ENCODE data around the gene ALKBH3. TPM values are rescaled to one million over a fixed set of nuclear protein-coding genes. Genes with fewer than 3 reads are reported as not detected.

The ALKBH3 gene
- total RNA-seq, 1 experiment from 2014 or later: 71.9 TPM

GRCh38 chr11:43894546-43894945, 13.9 kb downstream of the ALKBH3 start:
- no peak for DNase-seq (ENCODE audit: low spot score)

- no peak for DNase-seq (ENCODE audit: low spot score)
Observed at GRCh38 chr11:43895601-43896000, 15.0 kb downstream of the ALKBH3 start.

- no peak for DNase-seq (ENCODE audit: low spot score)
Observed at GRCh38 chr11:43898574-43898973, 17.9 kb downstream of the ALKBH3 start.

- DNase-seq (ENCODE audit: low spot score): no peak
Observed at GRCh38 chr11:43899094-43899493, 18.5 kb downstream of the ALKBH3 start.

GRCh38 chr11:43901551-43901950, 20.9 kb downstream of the ALKBH3 start:
- DNase-seq (ENCODE audit: low spot score): no peak

GRCh38 chr11:43903078-43903477, 22.4 kb downstream of the ALKBH3 start:
- DNase-seq (ENCODE audit: low spot score): no peak

- DNase-seq (ENCODE audit: low spot score): no peak
Observed at GRCh38 chr11:43903969-43904368, 23.3 kb downstream of the ALKBH3 start.

GRCh38 chr11:43904742-43905535, 24.3 kb downstream of the ALKBH3 start:
- DNase-seq (ENCODE audit: low spot score): no peak

GRCh38 chr11:43905813-43906241, 25.2 kb downstream of the ALKBH3 start:
- no peak for DNase-seq (ENCODE audit: low spot score)

GRCh38 chr11:43907028-43907975, 26.7 kb downstream of the ALKBH3 start:
- DNase-seq (ENCODE audit: low spot score): no peak

GRCh38 chr11:43908191-43908590, 27.6 kb downstream of the ALKBH3 start:
- no peak for DNase-seq (ENCODE audit: low spot score)

GRCh38 chr11:43908683-43909082, 28.1 kb downstream of the ALKBH3 start:
- no peak for DNase-seq (ENCODE audit: low spot score)

GRCh38 chr11:43913829-43914380, 33.3 kb downstream of the ALKBH3 start:
- no peak for DNase-seq (ENCODE audit: low spot score)

GRCh38 chr11:43914466-43914865, 33.8 kb downstream of the ALKBH3 start:
- no peak for DNase-seq (ENCODE audit: low spot score)

- DNase-seq (ENCODE audit: low spot score): no peak
Observed at GRCh38 chr11:43916621-43917020, 36.0 kb downstream of the ALKBH3 start.

- no peak for DNase-seq (ENCODE audit: low spot score)
Observed at GRCh38 chr11:43917851-43918250, 37.2 kb downstream of the ALKBH3 start.

- no peak for DNase-seq (ENCODE audit: low spot score)
Observed at GRCh38 chr11:43918662-43919061, 38.0 kb downstream of the ALKBH3 start.

GRCh38 chr11:43919852-43920597, 39.4 kb downstream of the ALKBH3 start:
- peak; percentile 49 for DNase-seq (ENCODE audit: low spot score)

GRCh38 chr11:43920598-43921419, 40.2 kb downstream of the ALKBH3 start:
- peak; percentile 99 for DNase-seq (ENCODE audit: low spot score)

GRCh38 chr11:43921561-43922294, 41.1 kb downstream of the ALKBH3 start:
- DNase-seq (ENCODE audit: low spot score): no peak
